GM23338 (cell line): ENCODE results near the gene OPN4. TPM values are rescaled to one million over a fixed set of nuclear protein-coding genes. Genes with fewer than 3 reads are reported as not detected.

ENCODE experiments used
- ATAC-seq: fragments of 200-7000 bp; cut with Tn5 transposase; 3 replicates; pipeline ENCODE4 v1.9.1; 2020
- DNase-seq: peaks from one replicate; pipeline ENCODE4 v3.0.0-alpha.2; 2015; ENCODE audit warnings: low spot score
- H2AFZ ChIP-seq: fragments of 200-600 bp; sonication (generic); 2 replicates; pipeline ENCODE4 v1.8.0; 2016; ENCODE audit warnings: antibody characterized with exemption, mild to moderate bottlenecking, moderate library complexity
- H3F3A ChIP-seq: fragments of 200-600 bp; sonication (generic); replicated peaks from 2 replicates; pipeline ENCODE4 v1.8.0; 2017; ENCODE audit warnings: antibody characterized with exemption, mixed run types, low read depth
- H3K27ac ChIP-seq: fragments of 200-600 bp; sonication (generic); 2 replicates; pipeline ENCODE4 v1.6.1; 2016; ENCODE audit warnings: low read depth
- H3K27me3 ChIP-seq: fragments of 200-600 bp; sonication (generic); 2 replicates; pipeline ENCODE4 v1.8.0; 2016; ENCODE audit warnings: mild to moderate bottlenecking, mixed run types, moderate library complexity; ENCODE audit not compliant: insufficient read depth
- H3K36me3 ChIP-seq: fragments of 200-600 bp; sonication (generic); 2 replicates; pipeline ENCODE4 v1.8.0; 2016; ENCODE audit warnings: mild to moderate bottlenecking; ENCODE audit not compliant: insufficient read depth
- H3K4me1 ChIP-seq: fragments of 200-600 bp; sonication (generic); 2 replicates; pipeline ENCODE4 v1.8.0; 2016; ENCODE audit warnings: mild to moderate bottlenecking, moderate library complexity; ENCODE audit not compliant: insufficient read depth
- H3K4me2 ChIP-seq: fragments of 200-600 bp; sonication (generic); 2 replicates; pipeline ENCODE4 v1.7.1; 2017; ENCODE audit warnings: mixed run types
- H3K4me3 ChIP-seq: fragments of 200-600 bp; sonication (generic); 2 replicates; pipeline ENCODE4 v1.6.1; 2016; ENCODE audit warnings: mixed run types
- H3K79me2 ChIP-seq: fragments of 200-600 bp; sonication (generic); replicated peaks from 2 replicates; pipeline ENCODE4 v1.8.0; 2017; ENCODE audit warnings: mild to moderate bottlenecking; ENCODE audit not compliant: insufficient read depth
- H3K9me2 ChIP-seq: fragments of 200-600 bp; sonication (generic); 2 replicates; pipeline ENCODE4 v1.8.0; 2017; ENCODE audit not compliant: insufficient read depth
- H4K20me1 ChIP-seq: fragments of 200-600 bp; sonication (generic); replicated peaks from 2 replicates; pipeline ENCODE4 v1.8.0; 2017; ENCODE audit warnings: mild to moderate bottlenecking; ENCODE audit not compliant: insufficient read depth
- H3K27ac Mint-ChIP-seq: 2 replicates; pipeline ENCODE4 v1.8.0; 2020; ENCODE audit warnings: inconsistent platforms, mild to moderate bottlenecking, moderate library complexity, mixed read lengths
- H3K27me3 Mint-ChIP-seq: 3 replicates; pipeline ENCODE4 v1.8.0; 2022; ENCODE audit warnings: low read depth, mild to moderate bottlenecking, moderate library complexity, mixed read lengths, inconsistent platforms; ENCODE audit not compliant: insufficient read depth, poor library complexity
- H3K36me3 Mint-ChIP-seq: 3 replicates; pipeline ENCODE4 v1.8.0; 2021; ENCODE audit warnings: low read depth, mild to moderate bottlenecking, inconsistent platforms, moderate library complexity, mixed read lengths
- H3K4me1 Mint-ChIP-seq: 3 replicates; pipeline ENCODE4 v1.8.0; 2020; ENCODE audit warnings: mild to moderate bottlenecking, inconsistent platforms, mixed read lengths
- H3K4me3 Mint-ChIP-seq: 3 replicates; pipeline ENCODE4 v1.8.0; 2021; ENCODE audit warnings: moderate library complexity, mild to moderate bottlenecking, inconsistent platforms, mixed read lengths
- H3K9me3 Mint-ChIP-seq: 3 replicates; pipeline ENCODE4 v1.8.0; 2020; ENCODE audit warnings: moderate library complexity, mild to moderate bottlenecking, inconsistent platforms, mixed read lengths
- CREB1 ChIP-seq: fragments of 250-450 bp; sonication (Bioruptor Pico); IDR thresholded peaks from 2 replicates; pipeline ENCODE4 v1.5.0; 2020; ENCODE audit warnings: low read depth, mild to moderate bottlenecking, moderate library complexity
- CTCF ChIP-seq, 2 experiments: fragments of 200-600 bp in 1 of 2; sonication (generic) in 1 of 2; conservative IDR thresholded peaks; 2 replicates each; pipeline versions ENCODE4 v1.5.1 to v1.6.1; 2016 to 2017; ENCODE audit warnings: antibody characterized with exemption in 2 of 2, low read depth in 2 of 2, mild to moderate bottlenecking in 2 of 2, moderate library complexity in 1 of 2
- ETS1 ChIP-seq: IDR thresholded peaks from 2 replicates; pipeline ENCODE4 v1.6.1; 2016; ENCODE audit warnings: antibody characterized with exemption
- EZH2 ChIP-seq: fragments of 200-600 bp; sonication (generic); IDR thresholded peaks from one replicate; pipeline ENCODE4 v1.8.0; 2017; ENCODE audit warnings: antibody characterized with exemption, mild to moderate bottlenecking, low read depth; ENCODE audit not compliant: unreplicated experiment
- EZH2phosphoT487 ChIP-seq: fragments of 200-600 bp; sonication (generic); IDR thresholded peaks from one replicate; pipeline ENCODE4 v1.8.1; 2018; ENCODE audit warnings: antibody characterized with exemption; ENCODE audit not compliant: unreplicated experiment
- JUNB ChIP-seq: IDR thresholded peaks from one replicate; pipeline ENCODE4 v1.6.1; 2016; ENCODE audit warnings: antibody characterized with exemption; ENCODE audit not compliant: unreplicated experiment
- NANOG ChIP-seq: IDR thresholded peaks from 2 replicates; pipeline ENCODE4 v1.6.1; 2016; ENCODE audit warnings: antibody characterized with exemption, borderline replicate concordance
- POLR2AphosphoS5 ChIP-seq: IDR thresholded peaks from 2 replicates; pipeline ENCODE4 v1.6.1; 2016; ENCODE audit warnings: antibody characterized with exemption, low read depth
- REST ChIP-seq: IDR thresholded peaks from one replicate; pipeline ENCODE4 v1.6.1; 2018; ENCODE audit warnings: antibody characterized with exemption; ENCODE audit not compliant: unreplicated experiment
- STAT1 ChIP-seq: IDR thresholded peaks from one replicate; pipeline ENCODE4 v1.6.1; 2016; ENCODE audit warnings: antibody characterized with exemption; ENCODE audit not compliant: unreplicated experiment
- ZNF114 ChIP-seq: fragments of 250-450 bp; sonication (Bioruptor Pico); IDR thresholded peaks from 2 replicates; pipeline ENCODE4 v1.5.0; 2020; ENCODE audit warnings: mild to moderate bottlenecking, moderate library complexity
- ZNF331 ChIP-seq: fragments of 250-450 bp; sonication (Bioruptor Pico); IDR thresholded peaks from 2 replicates; pipeline ENCODE4 v1.5.0; 2020; ENCODE audit warnings: low read depth, mild to moderate bottlenecking, moderate library complexity
- ZNF462 ChIP-seq: fragments of 250-450 bp; sonication (Bioruptor Pico); IDR thresholded peaks from 2 replicates; pipeline ENCODE4 v1.5.0; 2020; ENCODE audit warnings: mild to moderate bottlenecking, moderate library complexity
- polyA plus RNA-seq: library from polyadenylated mRNA; unstranded; fragments of >200 nt; fragmentation: Nextera tagmentation; extraction: Ambion mirVana; gene quantifications from 2 replicates; pipeline ENCODE4 v1.2.1, GENCODE V29; 2016
- total RNA-seq: library from RNA; depleted of rRNA; stranded (reverse); fragments of >200 nt; shearing (Covaris generic); gene quantifications from 2 replicates; pipeline ENCODE4 v1.2.3, GENCODE V29; 2014

OPN4 gene
- total and polyA plus RNA-seq, 2 experiments from 2014 or later = not detected

GRCh38 chr10:86668297-86669165 is 14.2 kb downstream of the OPN4 start, which contains the start of gene LDB3:
Gene LDB3 (plus strand): TSS chr10:86668511. CDS start chr10:86668692, 181 bp downstream.
- no peaks in the 10 kb centered on the region for H3K36me3 ChIP-seq
- H3K4me1 ChIP-seq = peaks cover 2% of the 10 kb centered on the region; the same call in 1 of the 2 replicates
- peaks cover 51% of the 10 kb centered on the region for H3K4me1 Mint-ChIP-seq
- no peak within 1 kb of the TSS for H3K4me3 ChIP-seq
- H3K9me3 Mint-ChIP-seq = no peaks in the 10 kb centered on the region
- H3K36me3 Mint-ChIP-seq = no peaks in the 10 kb centered on the region
- H3K27ac ChIP-seq = no peak within 1 kb of the TSS
- no peak within 1 kb of the TSS for H3K4me3 Mint-ChIP-seq
- TF ChIP-seq POLR2AphosphoS5 = no peak
- no peak for TF ChIP-seq ETS1
- no peak for TF ChIP-seq EZH2
- TF ChIP-seq CTCF (conservative IDR thresholded peaks at IDR 0.05; ENCODE audit: low read depth in 2 of 2) = no peak
- no peak for TF ChIP-seq ZNF331 (CRISPR knock-in tag)
- TF ChIP-seq JUNB = no peak
- TF ChIP-seq NANOG = no peak
- TF ChIP-seq ZNF114 (CRISPR knock-in tag) = no peak
- no peak for TF ChIP-seq ZNF462 (CRISPR knock-in tag)
- TF ChIP-seq STAT1 = no peak
- no peak for TF ChIP-seq REST
- no peak for TF ChIP-seq CREB1 (CRISPR knock-in tag)
- TF ChIP-seq EZH2phosphoT487 = no peak
- peak within 1 kb of the TSS; percentile 38; the same call in 1 of the 2 replicates for H2AFZ ChIP-seq
- H3K4me2 ChIP-seq = no peak within 1 kb of the TSS
- H3K27me3 Mint-ChIP-seq = peaks cover 6% of the 10 kb centered on the region
- no peak for DNase-seq
- peak; percentile 23 for ATAC-seq
- no peaks in the 10 kb centered on the region for H3K27me3 ChIP-seq
- no peaks in the 10 kb centered on the region for H3F3A ChIP-seq
- no peaks in the 10 kb centered on the region for H3K9me2 ChIP-seq
- no peaks in the 10 kb centered on the region for H3K79me2 ChIP-seq
- no peaks in the 10 kb centered on the region for H4K20me1 ChIP-seq
- peak within 1 kb of the TSS; percentile 59; the same call in 1 of the 2 replicates for H3K27ac Mint-ChIP-seq
